ENCODE results near the gene DHX36. TPM values are rescaled to one million over a fixed set of nuclear protein-coding genes. Genes with fewer than 3 reads are reported as not detected.

The DHX36 gene
- total RNA-seq, 1 donor from 2014 or later, result 93.4 TPM

- Mint-ChIP-seq H3K27ac (ENCODE audit: unreplicated experiment) (no peak overlapping the region), H3K27me3 (ENCODE audit: low read depth) (no peaks in the 10 kb centered on the region), H3K9me3 (no peaks in the 10 kb centered on the region), H3K4me3 (no peak overlapping the region), H3K4me1 (no peaks in the 10 kb centered on the region), H3K36me3 (ENCODE audit: low read depth) (peaks cover 4% of the 10 kb centered on the region)
- no peak for TF ChIP-seq CTCF (conservative IDR thresholded peaks at IDR 0.05)
- DNase-seq (ENCODE audit: low read depth, low spot score), result no peak
Measured at GRCh38 chr3:154307363-154307762, 16.9 kb downstream of the DHX36 start.

GRCh38 chr3:154304936-154305335 is 19.4 kb downstream of the DHX36 start:
- peaks cover 17% of the 10 kb centered on the region for H3K36me3 Mint-ChIP-seq (ENCODE audit: low read depth)
- no peak overlapping the region for H3K4me3 Mint-ChIP-seq
- no peaks in the 10 kb centered on the region for H3K9me3 Mint-ChIP-seq
- TF ChIP-seq CTCF (conservative IDR thresholded peaks at IDR 0.05), result no peak
- no peak for DNase-seq (ENCODE audit: low read depth, low spot score)
- H3K27ac Mint-ChIP-seq (ENCODE audit: unreplicated experiment), result no peak overlapping the region
- H3K4me1 Mint-ChIP-seq, result no peaks in the 10 kb centered on the region
- H3K27me3 Mint-ChIP-seq (ENCODE audit: low read depth), result no peaks in the 10 kb centered on the region

GRCh38 chr3:154304116-154304786 is 20.0 kb downstream of the DHX36 start:
- Mint-ChIP-seq H3K4me1 (no peaks in the 10 kb centered on the region), H3K4me3 (no peak overlapping the region)

GRCh38 chr3:154301561-154301960 is 22.7 kb downstream of the DHX36 start:
- no peak for DNase-seq (ENCODE audit: low read depth, low spot score)
- H3K27me3 Mint-ChIP-seq (ENCODE audit: low read depth), result no peaks in the 10 kb centered on the region
- peaks cover 22% of the 10 kb centered on the region for H3K36me3 Mint-ChIP-seq (ENCODE audit: low read depth)

More at GRCh38 chr3:154304116-154304786, 20.0 kb downstream of the DHX36 start:
- no peak for DNase-seq (ENCODE audit: low read depth, low spot score)
- Mint-ChIP-seq H3K9me3 (no peaks in the 10 kb centered on the region), H3K36me3 (ENCODE audit: low read depth) (peaks cover 21% of the 10 kb centered on the region), H3K27me3 (ENCODE audit: low read depth) (no peaks in the 10 kb centered on the region), H3K27ac (ENCODE audit: unreplicated experiment) (no peak overlapping the region)
- no peak for TF ChIP-seq CTCF (conservative IDR thresholded peaks at IDR 0.05)

GRCh38 chr3:154294016-154294415 is 30.3 kb downstream of the DHX36 start:
- H3K27me3 Mint-ChIP-seq (ENCODE audit: low read depth), result no peaks in the 10 kb centered on the region
- no peak overlapping the region for H3K4me3 Mint-ChIP-seq
- no peaks in the 10 kb centered on the region for H3K9me3 Mint-ChIP-seq
- no peak for TF ChIP-seq CTCF (conservative IDR thresholded peaks at IDR 0.05)
- H3K36me3 Mint-ChIP-seq (ENCODE audit: low read depth), result peaks cover 30% of the 10 kb centered on the region
- DNase-seq (ENCODE audit: low read depth, low spot score), result no peak
- no peaks in the 10 kb centered on the region for H3K4me1 Mint-ChIP-seq
- no peak overlapping the region for H3K27ac Mint-ChIP-seq (ENCODE audit: unreplicated experiment)

More at GRCh38 chr3:154301561-154301960, 22.7 kb downstream of the DHX36 start:
- Mint-ChIP-seq H3K4me1 (no peaks in the 10 kb centered on the region), H3K9me3 (no peaks in the 10 kb centered on the region), H3K4me3 (no peak overlapping the region), H3K27ac (ENCODE audit: unreplicated experiment) (no peak overlapping the region)
- no peak for TF ChIP-seq CTCF (conservative IDR thresholded peaks at IDR 0.05)
